NCI-H2029 treated with DMSO at 0.1 percent for 48 hours (cell line): ENCODE data around the gene SRSF1.
"Not testable (repeated sequence)": the region's sequence is repeated elsewhere in the genome, so short reads cannot be mapped to it uniquely, and the experiment has no call there.

Experiments used
- DNase-seq: peaks from one replicate; lab custom pipeline; 2025; lab: John Stamatoyannopoulos, UW

SRSF1 gene

DNA sequence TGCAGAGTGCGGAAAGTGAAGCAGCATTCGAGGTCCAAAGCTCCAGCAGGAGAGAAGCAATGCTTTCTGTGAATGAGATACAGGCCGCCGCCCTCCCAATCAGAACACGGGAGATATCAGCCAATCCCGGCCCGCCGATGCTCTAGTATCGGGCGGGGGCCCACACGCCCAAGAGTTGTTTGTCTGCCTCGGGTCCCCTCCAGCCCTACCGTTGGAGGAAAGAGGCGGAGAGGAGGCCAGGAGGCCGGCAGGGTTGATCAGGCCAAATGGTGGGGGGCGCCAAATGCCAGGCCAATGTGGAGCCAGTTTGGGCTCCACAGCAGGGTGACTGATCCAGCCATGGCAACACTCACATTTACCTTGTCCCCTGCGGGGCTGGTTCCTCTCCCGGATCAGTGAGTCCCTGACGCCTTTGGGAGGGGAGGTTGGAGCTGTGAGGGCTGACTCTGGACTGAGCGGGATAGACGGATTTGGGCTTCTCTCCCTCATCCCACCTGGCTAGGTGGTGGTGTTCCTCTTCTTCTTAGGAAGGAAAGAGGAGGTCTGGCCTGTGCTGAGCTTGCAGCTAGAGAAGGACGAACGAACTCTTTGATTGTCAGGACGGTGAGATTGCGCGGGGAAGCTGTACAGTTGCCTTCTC, 41.4 kb downstream of the SRSF1 start:
- no peak for DNase-seq

DNA sequence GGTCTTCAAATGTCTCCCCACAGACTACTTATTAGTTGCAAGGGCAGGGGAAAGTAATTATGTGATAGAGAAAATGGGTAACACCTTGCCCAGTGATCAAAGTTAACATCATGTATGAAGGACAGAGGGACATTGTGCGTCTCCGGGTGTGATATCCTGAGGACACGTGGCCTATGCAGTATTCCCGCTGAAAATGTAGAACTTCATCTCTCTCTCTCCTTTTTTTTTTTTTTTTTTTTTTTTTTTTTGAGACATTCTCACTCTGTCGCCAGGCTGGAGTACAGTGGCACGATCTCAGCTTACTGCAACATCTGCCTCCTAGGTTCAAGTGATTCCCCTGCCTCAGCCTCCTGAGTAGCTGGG, 43.9 kb downstream of the SRSF1 start:
- DNase-seq, result no peak

DNA sequence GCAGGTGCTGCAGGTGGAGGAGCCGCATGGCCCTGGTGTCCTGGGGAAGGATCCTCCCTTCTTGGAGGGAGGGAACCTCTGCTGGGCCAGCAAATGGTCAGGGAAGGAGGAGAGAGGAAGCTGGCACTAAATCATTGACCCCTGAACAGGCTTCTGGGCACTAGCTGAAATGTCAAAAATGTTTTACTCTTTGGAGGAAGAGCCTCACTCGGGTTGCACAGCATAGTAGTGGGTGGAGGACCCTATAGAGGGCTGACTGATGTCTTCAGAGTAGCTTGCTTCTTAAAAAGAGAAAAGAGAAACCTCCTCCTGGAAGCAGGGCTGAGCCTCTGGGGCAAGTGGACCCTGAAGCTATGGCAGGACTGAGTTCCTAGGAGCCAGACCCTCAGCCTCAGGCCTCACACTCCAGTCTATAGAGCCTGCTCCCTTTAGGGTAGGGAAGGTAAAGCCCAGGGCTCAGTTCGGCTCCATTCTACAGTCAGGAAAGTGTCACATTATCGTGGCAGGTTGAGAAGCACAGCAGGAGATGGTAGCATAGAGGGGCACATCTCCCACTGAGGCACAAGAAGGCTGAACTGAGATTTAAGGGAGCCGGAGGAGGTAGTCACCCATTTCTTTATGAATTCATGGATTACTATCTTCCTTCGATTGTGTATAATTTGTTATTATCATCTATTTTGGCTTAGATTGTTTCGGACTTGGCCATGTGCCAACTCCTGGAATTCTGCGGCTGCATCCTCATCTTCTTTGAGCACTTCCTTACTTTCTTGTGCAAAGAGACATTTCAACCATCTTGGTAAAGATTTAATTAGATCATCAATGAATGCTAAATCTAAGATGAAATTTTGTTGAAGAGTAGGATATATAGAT, 44.5 kb downstream of the SRSF1 start:
- DNase-seq, result no peak

DNA sequence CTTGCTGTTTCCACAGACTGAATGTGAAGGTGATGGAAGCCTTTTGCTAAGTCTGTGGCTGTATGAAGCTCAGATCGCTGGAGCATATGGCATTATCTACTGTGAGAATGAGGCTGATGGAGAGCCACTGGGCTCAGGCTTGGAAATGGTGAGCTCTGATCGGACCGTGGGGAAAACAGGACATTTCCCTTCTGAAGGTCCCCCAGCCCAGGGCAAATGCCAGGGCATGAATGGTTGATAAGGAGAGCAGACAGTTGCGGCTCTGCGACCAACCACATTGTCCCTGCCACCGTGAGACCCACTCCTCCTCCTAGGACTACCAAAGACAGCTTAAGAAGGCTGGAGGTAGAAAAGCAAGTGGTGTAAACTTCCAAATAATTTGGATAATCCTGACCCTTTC, 47.1 kb downstream of the SRSF1 start:
- no peak for DNase-seq

DNA sequence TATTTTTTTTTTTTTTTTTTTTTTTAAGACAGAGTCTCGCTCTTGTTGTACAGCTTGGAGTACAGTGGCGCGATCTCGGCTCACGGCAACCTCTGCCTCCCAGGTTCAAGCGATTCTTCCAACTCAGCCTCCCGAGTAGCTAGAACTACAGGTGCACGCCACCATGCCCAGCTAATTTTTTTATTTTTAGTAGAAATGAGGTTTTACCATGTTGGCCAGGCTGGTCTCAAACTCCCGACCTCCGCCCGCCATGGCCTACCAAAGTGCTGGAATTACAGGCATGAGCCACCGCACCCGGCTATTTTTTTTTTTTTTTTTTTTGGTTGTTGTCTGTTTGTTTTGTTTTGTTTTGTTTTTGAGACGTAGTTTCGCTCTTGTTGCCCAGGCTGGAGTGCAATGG, 48.7 kb downstream of the SRSF1 start:
- DNase-seq, result not testable (repeated sequence)

DNA sequence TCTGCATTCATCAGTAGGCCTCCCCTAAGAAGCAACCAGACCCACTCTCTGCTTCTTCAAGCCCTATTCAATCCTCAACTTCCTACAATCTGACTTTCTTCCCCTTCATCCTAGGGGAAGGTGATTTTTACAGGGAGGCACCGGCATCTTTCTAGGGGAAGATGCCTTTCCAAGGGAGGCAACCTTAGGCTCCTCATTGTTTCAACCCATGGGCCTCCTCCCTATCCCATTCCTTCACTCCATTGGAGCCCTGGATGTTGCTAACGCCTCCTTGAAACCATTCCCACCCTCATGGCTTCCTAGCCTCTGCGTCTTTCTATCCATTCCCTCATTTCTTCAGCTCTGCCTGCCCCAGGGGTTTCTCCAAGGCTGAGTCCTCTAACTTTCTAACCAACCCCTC, 49.2 kb downstream of the SRSF1 start:
- DNase-seq, result no peak

DNA sequence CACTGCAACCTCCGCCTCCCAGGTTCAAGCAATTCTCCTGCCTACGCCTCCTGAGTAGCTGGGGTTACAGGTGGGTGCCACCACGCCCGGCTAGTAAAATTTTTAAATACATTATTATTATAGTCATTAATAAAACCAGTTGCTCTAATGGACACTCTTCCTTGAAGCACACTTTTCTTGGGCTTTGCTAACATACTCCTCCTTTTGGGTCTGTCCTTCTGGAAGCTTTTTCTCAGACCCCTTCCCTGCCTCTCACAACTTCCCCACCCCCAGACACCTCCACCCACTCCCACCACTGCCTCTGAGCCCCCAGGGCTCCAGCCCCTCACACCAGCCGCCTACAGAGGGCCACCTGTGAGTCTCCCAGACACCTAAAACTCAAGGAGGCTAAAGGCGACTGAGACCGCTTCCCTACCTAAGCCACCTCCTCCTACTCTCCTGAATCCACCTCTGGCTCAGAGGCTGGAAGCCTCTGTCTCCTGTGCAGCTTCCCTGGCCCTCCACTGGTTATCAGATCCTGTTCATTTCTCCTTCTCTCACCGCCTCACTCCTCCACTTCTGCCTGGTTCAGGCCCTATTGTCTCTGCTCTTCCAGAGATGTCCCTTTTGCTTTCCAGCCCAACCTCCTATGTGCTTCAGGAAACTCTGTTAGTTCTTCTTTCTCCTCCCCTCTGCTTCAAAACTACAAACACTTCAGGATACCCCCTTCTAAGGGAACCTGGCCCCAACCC, 49.8 kb downstream of the SRSF1 start:
- no peak for DNase-seq

DNA sequence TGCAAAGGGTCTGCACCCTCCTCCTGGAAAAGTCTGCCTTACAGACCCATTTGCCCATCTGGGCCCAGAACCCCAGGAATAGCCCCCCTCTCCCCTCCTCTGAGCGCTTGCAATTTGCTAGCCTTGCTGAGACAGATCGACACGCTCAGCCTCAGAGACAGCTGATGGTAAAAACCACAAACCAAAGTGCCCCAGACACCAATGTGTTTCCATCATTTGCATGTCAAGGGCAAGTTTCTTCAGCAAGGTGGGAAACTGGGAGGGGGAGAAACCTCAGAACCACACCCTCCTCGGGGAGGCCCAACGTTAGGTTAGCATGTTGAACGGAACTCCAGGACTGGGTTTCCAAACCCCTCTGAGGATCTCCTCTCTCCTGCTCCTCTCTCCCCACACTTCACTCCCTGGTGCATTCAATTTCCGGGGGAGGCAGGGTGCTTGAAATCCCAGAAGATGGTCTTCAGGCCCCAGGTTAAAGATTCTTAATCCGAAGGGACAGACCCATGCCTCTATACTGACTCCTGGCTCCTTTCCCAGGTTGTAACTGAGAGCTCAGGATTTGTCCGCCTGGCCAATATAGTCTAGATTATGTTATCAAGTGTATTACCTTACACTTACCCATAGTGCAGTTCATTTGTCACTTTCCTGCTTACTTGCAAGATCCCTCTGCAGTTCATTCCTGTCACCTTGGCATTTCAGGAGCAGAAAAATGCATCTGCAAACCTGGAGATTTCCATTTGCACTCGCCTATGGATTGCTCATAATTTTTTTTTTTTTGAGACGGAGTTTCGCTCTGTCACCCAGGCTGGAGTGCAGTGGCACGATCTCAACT, 50.5 kb downstream of the SRSF1 start:
- peak; percentile 28 for DNase-seq

DNA sequence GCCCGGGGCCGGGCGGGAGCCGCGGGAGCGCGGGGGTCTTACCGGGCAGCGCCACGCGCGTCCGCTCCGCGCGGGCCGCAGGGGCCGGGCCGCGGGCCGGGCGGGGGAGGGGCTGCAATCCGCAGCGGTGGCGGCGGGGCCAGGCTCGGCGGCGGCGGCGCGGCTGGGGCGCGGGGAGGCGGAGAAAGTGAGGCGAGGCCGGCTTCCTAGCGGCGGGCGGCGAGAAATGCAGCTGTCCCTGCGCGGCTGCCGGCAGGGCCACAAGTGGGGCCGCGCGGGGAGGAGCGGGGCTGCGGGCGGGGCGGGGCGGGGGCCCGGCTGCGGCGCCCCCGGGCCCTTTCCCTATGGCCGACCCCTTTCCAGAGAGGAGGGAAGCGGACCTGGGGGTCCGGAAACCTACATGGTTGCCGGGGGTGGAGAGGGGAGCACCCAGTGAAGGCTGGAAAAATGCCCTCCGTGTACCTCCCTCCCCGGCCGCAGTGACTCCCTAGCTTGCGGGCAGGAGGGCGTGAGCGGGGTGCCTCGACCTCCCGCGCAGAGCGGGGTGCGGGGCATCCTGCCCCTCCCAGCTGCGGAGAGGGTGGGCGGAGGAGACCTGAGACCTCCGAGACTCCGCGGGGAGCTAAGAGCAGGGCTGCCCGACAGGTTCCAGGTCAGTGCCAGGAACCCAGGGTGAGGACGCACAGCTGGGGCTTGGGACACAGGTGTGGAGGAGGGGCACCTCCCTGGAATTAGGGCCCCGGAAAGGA, 51.7 kb downstream of the SRSF1 start, which contains the start of gene CUEDC1:
TSS of gene CUEDC1 (minus strand) at position 230 of the 749 bp plus-strand sequence. CDS start 69,848 bp downstream, outside the sequence.
- DNase-seq, result no peak

DNA sequence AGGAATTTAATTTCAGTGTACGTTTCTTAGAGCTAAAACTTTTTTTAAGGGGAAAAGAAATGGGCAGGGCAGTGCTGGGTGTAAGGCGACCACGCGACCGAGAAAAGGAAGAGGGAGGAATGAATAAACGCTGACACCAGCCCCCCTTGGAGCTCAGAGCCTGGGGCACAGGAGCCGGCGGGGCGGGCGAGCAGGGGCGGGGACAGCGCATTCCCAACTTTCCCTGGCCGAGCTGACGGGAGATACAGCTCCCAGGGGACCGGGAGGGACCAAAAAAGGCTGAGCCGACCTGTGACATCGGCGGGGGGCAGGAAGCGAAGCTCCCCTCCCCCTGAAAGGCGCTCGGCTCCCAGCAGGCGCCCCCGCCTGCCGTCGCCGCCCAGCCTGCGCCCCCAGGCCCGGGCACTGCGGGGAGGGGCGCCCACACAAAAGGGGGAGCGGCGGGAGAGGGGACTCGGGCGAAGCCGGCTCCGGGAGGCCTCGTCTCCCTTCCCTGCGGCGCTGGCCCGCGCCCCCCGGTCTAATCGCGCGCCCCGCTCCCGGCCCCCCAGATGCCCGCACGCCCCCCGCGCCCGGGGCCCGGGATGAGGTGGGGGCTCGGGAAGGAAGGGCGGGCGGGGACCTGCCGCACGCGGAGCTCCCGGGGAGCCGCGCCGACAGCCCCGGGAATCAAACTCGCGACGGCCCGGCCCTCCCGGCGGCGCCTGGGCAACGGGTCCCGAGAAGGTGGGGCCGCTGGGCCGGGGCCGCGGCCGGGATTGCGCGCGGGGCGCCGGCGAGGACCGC, 52.5 kb downstream of the SRSF1 start:
- DNase-seq, result no peak

DNA sequence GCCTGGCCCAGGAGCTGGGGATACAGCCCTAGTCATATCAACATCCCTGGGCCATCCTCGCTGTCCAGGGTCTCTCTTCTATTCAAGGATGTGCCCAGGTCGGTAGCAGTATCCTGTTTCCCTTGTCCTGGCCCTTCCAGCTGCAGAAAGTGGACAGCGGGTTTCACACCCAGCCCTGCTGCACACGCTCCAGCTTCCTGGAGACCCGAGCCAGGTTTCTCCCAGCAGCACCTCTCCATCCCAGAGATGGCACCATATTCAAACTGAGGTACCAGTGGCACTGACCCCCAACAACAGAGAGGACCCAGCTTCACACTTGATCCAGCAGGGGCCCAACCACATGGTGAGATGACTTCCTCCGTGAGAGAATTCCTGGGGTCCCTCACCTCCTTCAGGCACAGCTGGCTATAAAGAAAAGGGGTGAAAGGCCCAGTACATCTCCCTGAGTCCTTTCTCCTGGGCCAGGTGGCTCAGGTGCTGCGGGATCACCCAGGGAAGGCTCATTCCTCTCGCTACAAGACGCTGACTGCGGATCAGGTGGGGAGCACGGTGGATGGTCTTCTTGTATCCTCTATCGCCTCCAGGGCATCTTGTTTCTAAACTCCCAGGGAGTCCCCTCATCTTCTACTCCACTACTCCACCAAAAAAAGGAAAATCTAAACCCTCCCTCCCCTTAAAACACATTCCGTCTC, 53.2 kb downstream of the SRSF1 start:
- DNase-seq, result no peak
